K562 (cell line): ENCODE results near the gene PTCH2. TPM values are rescaled to one million over a fixed set of nuclear protein-coding genes. Genes with fewer than 3 reads are reported as not detected.
A peak's percentile ranks its signal among the peaks of the same experiment; 100 is the strongest.

ENCODE experiments used
- ADNP ChIP-seq: fragments of 200-800 bp; sonication (Bioruptor generic); IDR thresholded peaks from 2 replicates; pipeline ENCODE4 v1.6.1; 2016; ENCODE audit warnings: missing genetic modification characterization, missing compliant biosample characterization
- BMI1 ChIP-seq: fragments of 150-350 bp; IDR thresholded peaks from 2 replicates; pipeline ENCODE4 v1.6.1; 2014; ENCODE audit warnings: low read length
- DMBX1 ChIP-seq: fragments of 250-450 bp; sonication (Bioruptor Pico); IDR thresholded peaks from 2 replicates; pipeline ENCODE4 v1.8.0; 2022; ENCODE audit warnings: inconsistent platforms, mild to moderate bottlenecking, moderate library complexity, borderline replicate concordance
- HMGN3 ChIP-seq: IDR thresholded peaks from 2 replicates; pipeline ENCODE4 v1.6.1; 2011; ENCODE audit warnings: borderline replicate concordance, low read depth, mild to moderate bottlenecking, mixed read lengths, low read length; ENCODE audit not compliant: insufficient read length; ENCODE audit errors: extremely low read depth
- KAT8 ChIP-seq: fragments of 450-650 bp; IDR thresholded peaks from 2 replicates; pipeline ENCODE4 v1.6.1; 2016; ENCODE audit warnings: low read depth, mild to moderate bottlenecking
- MBD1 ChIP-seq: fragments of 250-450 bp; sonication (Bioruptor Pico); IDR thresholded peaks from 2 replicates; pipeline ENCODE4 v1.8.0; 2022; ENCODE audit warnings: inconsistent platforms
- MEF2D ChIP-seq: conservative IDR thresholded peaks from 2 replicates; pipeline ENCODE4 v1.6.1; 2016; ENCODE audit warnings: low read depth, missing genetic modification characterization, missing compliant biosample characterization
- NR0B1 ChIP-seq: fragments of 450-650 bp; IDR thresholded peaks from one replicate; pipeline ENCODE4 v1.6.1; 2018; ENCODE audit warnings: mild to moderate bottlenecking, moderate library complexity; ENCODE audit not compliant: partially characterized antibody
- NR2C1 ChIP-seq, 2 experiments: fragments of 450-650 bp; IDR thresholded peaks; 2 replicates each; pipeline ENCODE4 v1.6.1; 2017; ENCODE audit warnings: mild to moderate bottlenecking in 2 of 2, antibody characterized with exemption in 1 of 2, inconsistent platforms in 1 of 2, missing compliant biosample characterization in 1 of 2, missing genetic modification characterization in 1 of 2
- PHF8 ChIP-seq: fragments of 200-600 bp; sonication (generic); IDR thresholded peaks from 2 replicates; pipeline ENCODE4 v1.6.1; 2012; ENCODE audit warnings: mixed run types, mild to moderate bottlenecking, inconsistent platforms, low read length, moderate library complexity, borderline replicate concordance
- RBM22 ChIP-seq: fragments of 200-400 bp; formaldehyde crosslinking; IDR thresholded peaks from 2 replicates; pipeline ENCODE4 v1.6.1; 2018; ENCODE audit warnings: low read length, low read depth; ENCODE audit not compliant: poor library complexity, severe bottlenecking
- SMAD3 ChIP-seq: fragments of 450-650 bp; formaldehyde crosslinking; conservative IDR thresholded peaks from 2 replicates; pipeline ENCODE4 v1.4.0; 2020; ENCODE audit warnings: mild to moderate bottlenecking
- SP1 ChIP-seq: sonication (generic); formaldehyde crosslinking; IDR thresholded peaks from 2 replicates; pipeline ENCODE4 v1.8.1; 2022; ENCODE audit warnings: mild to moderate bottlenecking, missing genetic modification reagents
- TEAD4 ChIP-seq, 2 experiments: sonication (generic) in 1 of 2; formaldehyde crosslinking in 1 of 2; IDR thresholded peaks; 2 replicates each; pipeline versions ENCODE4 v1.6.1 to v1.8.0; 2012 to 2022; ENCODE audit warnings: borderline replicate concordance in 1 of 2, inconsistent platforms in 1 of 2, low read length in 1 of 2, mild to moderate bottlenecking in 1 of 2, missing genetic modification reagents in 1 of 2
- ZBTB7A ChIP-seq: IDR thresholded peaks from 2 replicates; pipeline ENCODE4 v1.6.1; 2011; ENCODE audit warnings: low read depth, mild to moderate bottlenecking, low read length, moderate library complexity, borderline replicate concordance; ENCODE audit not compliant: control insufficient read depth
- ZNF384 ChIP-seq: IDR thresholded peaks from 2 replicates; pipeline ENCODE4 v1.6.1; 2012; ENCODE audit warnings: low read depth, low read length, improper control_type of control experiment
- ZNF408 ChIP-seq: fragments of 250-450 bp; sonication (Bioruptor Pico); IDR thresholded peaks from 2 replicates; pipeline ENCODE4 v1.4.0; 2020; ENCODE audit warnings: low read depth, mild to moderate bottlenecking, moderate library complexity
- ZNF583 ChIP-seq: fragments of 250-450 bp; sonication (Bioruptor Pico); IDR thresholded peaks from 2 replicates; pipeline ENCODE4 v1.4.0; 2020
- polyA plus RNA-seq, 8 experiments: library from polyadenylated mRNA; depleted of rRNA in 4 of 8; stranded (reverse) in 5 of 8; unstranded in 3 of 8; fragments of >200 nt; fragmentation: Nextera tagmentation in 2 of 8; fragmentation: Illumina TruSeq in 1 of 8; extraction: Ambion mirVana in 2 of 8; extraction: Trizol in 1 of 8; gene quantifications; 2 replicates each; pipeline versions ENCODE4 v1.2.1 to v1.2.3, GENCODE V29; 2011 to 2014; ENCODE audit warnings: inconsistent platforms in 1 of 8, missing spikeins in 1 of 8
- total RNA-seq, 7 experiments: library from RNA; depleted of rRNA in 6 of 7; stranded (reverse); fragments of >200 nt in 6 of 7; fragmentation: Illumina TruSeq in 2 of 7; extraction: Trizol in 2 of 7; gene quantifications; 2 replicates each; pipeline versions ENCODE4 v1.2.1 to v1.2.3, GENCODE V29; 2011 to 2021; ENCODE audit warnings: low replicate concordance in 1 of 7

PTCH2 gene
- total and polyA plus RNA-seq, 9 of the 15 experiments (the other 6 are each of a cell fraction or from before 2014, with no cell fraction given) = 0.15 to 27.3 (median 0.48) TPM; not detected in 1

GRCh38 chr1:44786138-44786840 lies 56.8 kb downstream of the PTCH2 start (continued):
- TF ChIP-seq ZNF583 (CRISPR knock-in tag) = no peak
- no peak for TF ChIP-seq SP1 (CRISPR knock-in tag)
- 0 out of 2 replicates have a peak, but pooled peaks have one; percentile 16 for TF ChIP-seq DMBX1 (CRISPR knock-in tag)
- no peak for TF ChIP-seq BMI1
- peak; percentile 98 for TF ChIP-seq MBD1 (CRISPR knock-in tag)
- no peak for TF ChIP-seq MEF2D (tag)
- TF ChIP-seq ZBTB7A = peak; percentile 23; the same call in 1 of the 2 replicates
- TF ChIP-seq ADNP (tag) = no peak
- no peak for TF ChIP-seq ZNF384
- TF ChIP-seq PHF8 = no peak
- TF ChIP-seq ZNF408 (CRISPR knock-in tag) = no peak
- no peak for TF ChIP-seq NR2C1 (IDR thresholded peaks at IDR 0.05)
- TF ChIP-seq NR2C1 (tag; IDR thresholded peaks at IDR 0.05) = no peak
- no peak for TF ChIP-seq KAT8
- TF ChIP-seq RBM22 = no peak
- TF ChIP-seq HMGN3 = no peak
- no peak for TF ChIP-seq NR0B1
- TF ChIP-seq TEAD4 (IDR thresholded peaks at IDR 0.05; ENCODE audit: low read length) = no peak
- TF ChIP-seq TEAD4 (CRISPR knock-in tag; IDR thresholded peaks at IDR 0.05; ENCODE audit: borderline replicate concordance) = 0 out of 2 replicates have a peak, but pooled peaks have one; percentile 29
- no peak for TF ChIP-seq SMAD3 (CRISPR knock-in tag)
